ENCODE measurements around the gene SCLT1.
"Not testable (repeated sequence)": the region's sequence is repeated elsewhere in the genome, so short reads cannot be mapped to it uniquely, and the experiment has no call there.

Gene SCLT1

GRCh38 chr4:129069537-129069936, 23.8 kb downstream of the SCLT1 start:
- not testable (repeated sequence) for DNase-seq (ENCODE audit: low spot score)

- DNase-seq (ENCODE audit: low spot score), result no peak
Measured at GRCh38 chr4:129064717-129065116, 28.6 kb downstream of the SCLT1 start.

GRCh38 chr4:129063640-129064039, 29.7 kb downstream of the SCLT1 start:
- no peak for DNase-seq (ENCODE audit: low spot score)

- no peak for DNase-seq (ENCODE audit: low spot score)
Measured at GRCh38 chr4:129062580-129062979, 30.8 kb downstream of the SCLT1 start.

- no peak for DNase-seq (ENCODE audit: low spot score)
Measured at GRCh38 chr4:129059028-129059427, 34.3 kb downstream of the SCLT1 start.

- no peak for DNase-seq (ENCODE audit: low spot score)
Measured at GRCh38 chr4:129046055-129046959, 47.0 kb downstream of the SCLT1 start.

DNA sequence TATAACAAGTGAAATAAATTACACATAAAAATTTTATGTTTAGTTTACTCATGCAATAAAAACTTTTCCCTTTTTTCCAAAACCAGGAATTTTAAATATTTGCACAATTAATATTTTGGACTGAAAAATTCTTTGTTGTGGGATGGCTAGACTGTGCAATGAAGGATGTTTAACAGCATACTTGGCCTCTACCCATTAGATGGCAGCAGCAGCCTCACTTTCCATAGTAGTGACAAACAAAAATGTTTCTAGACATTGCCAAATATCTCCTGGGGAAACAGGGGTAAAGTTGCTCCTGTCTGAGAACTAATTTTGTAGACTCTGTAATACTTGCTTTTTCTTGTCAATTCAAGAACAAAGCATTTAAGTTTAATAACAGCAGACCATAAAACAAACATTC, 49.8 kb downstream of the SCLT1 start:
- DNase-seq (ENCODE audit: low spot score), result no peak

DNA sequence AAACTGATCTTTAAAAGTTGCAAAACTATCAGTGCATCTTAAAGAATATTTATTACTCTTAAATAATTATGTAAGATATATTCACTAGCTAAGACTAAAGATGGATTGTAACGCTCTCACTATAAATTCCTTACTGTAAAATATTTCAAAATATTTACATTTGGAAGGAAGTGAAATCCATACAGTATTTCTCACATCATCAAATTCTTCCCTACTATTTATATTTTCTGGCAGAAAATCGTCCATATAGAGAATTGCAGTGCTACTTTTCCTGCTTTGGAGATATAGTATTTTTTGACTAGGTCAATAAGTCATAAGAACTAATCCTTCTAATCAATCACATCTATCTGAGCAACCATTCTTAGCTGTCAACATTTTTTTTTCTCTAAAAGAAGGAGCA, 52.9 kb downstream of the SCLT1 start:
- no peak for DNase-seq (ENCODE audit: low spot score)

DNA sequence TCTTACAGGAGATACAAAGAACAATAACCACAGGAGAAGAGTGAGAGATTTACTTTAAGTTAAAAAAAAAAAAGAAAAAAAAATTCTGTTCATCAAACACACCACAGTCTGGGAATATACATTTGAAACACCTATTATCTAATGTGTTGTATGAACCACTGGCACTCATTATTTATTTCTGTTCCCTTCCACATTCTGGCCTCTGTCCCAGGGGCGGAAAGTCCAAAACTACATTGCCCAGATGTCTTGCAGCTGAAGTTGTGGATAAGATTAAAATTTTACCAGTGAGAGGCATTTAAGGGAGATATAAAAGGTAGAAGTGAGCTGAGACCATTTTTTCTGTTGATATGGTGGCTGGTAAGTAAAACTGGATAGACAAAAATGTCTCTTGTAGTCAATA, 56.2 kb downstream of the SCLT1 start:
- no peak for DNase-seq (ENCODE audit: low spot score)

GRCh38 chr4:129014566-129015509, 78.5 kb downstream of the SCLT1 start:
- no peak for DNase-seq (ENCODE audit: low spot score)

GRCh38 chr4:129008096-129008495, 85.2 kb downstream of the SCLT1 start:
- DNase-seq (ENCODE audit: low spot score), result no peak

DNA sequence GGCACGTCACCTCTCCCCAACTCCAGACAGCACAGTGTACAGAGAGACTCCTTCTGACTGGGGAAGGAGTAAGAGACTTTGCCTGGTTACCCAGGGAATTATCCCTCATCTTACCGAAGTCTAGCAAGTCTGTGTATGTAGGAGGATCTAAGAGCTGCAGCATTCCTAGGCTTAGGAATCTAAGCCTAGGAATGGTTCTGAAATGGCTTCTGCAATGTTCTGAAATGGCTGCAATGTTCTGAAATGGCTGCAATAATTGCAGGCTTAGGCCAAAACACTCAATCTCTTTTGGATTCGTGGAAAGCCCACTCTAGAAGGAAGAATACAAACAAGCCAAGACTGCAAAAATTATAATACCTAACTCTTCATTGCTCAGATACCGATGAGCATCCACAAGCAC, 106.4 kb downstream of the SCLT1 start:
- DNase-seq (ENCODE audit: low spot score), result no peak

DNA sequence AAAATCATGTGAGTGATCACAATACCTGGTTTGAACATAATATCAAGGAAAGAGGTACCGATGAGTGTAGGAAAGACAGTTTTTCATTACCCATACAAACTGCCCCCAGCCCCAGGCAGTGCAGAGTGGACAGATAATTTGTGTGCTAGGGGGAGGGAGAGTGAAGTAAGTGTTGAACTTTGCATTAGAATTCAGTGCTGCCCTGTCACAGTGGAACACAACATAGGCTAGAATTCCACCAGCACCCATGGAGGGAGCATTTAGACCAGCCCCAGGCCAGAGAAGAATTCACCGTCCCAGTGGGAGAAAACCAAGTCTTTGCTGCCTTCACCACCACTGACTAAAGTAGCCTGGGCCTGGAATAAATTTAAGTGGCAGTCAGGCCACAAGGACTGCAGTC, 107.3 kb downstream of the SCLT1 start:
- no peak for DNase-seq (ENCODE audit: low spot score)

DNA sequence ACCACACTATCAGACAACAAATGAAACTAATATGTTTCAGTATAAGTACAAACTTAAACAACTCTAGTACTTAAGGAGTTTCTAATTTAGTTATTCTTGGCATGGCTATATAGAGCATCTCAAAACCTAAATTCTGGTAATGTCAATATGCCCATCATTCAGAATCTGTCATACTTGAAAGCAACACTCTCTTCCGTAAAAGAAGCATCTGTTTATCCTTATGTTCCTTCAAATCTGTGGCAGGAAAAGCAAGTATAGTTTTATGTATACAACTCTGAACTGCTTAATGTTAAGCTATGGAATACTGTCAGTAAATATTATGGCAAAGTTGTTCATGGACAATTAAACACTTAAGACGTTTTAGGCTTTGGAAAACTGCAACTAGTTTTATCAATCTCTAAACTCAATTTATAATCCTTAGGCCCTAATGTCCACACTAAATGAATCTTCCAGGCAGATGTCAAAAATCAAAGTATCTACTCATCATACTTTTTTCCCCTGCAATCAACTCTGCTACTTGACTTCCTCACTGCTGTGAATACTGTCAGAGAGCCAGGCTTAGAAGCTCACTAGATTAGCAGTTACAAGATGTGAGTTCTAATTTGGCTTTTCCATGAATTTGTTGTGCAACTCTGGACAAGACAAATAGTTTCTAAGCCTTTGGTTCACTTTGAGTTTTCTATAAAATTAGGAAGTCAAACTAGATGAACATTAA, 109.4 kb downstream of the SCLT1 start:
- no peak for DNase-seq (ENCODE audit: low spot score)

DNA sequence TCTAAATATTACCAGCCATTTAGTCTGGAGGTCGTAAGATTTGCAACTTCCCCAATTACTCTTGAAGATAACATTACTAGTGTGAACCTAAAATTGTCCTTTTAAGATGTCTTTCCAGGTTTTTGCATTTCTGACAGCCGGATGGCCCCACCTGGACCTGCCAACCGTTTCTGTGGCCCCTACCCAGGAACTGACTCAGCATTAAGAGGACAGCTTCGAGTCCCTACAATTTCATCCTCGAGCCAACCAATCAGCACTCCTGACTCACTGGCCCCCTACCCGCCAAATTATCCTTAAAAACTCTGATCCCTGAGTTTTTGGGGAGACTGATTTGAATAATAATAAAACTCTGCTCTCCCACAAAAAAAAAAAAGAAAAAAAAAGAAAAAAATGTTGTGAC, 112.0 kb downstream of the SCLT1 start:
- no peak for DNase-seq (ENCODE audit: low spot score)

- DNase-seq (ENCODE audit: low spot score), result no peak
Measured at GRCh38 chr4:128980816-128981326, 112.5 kb downstream of the SCLT1 start.

GRCh38 chr4:128979934-128980333, 113.4 kb downstream of the SCLT1 start:
- no peak for DNase-seq (ENCODE audit: low spot score)

GRCh38 chr4:128978985-128979384, 114.4 kb downstream of the SCLT1 start:
- no peak for DNase-seq (ENCODE audit: low spot score)

GRCh38 chr4:128974136-128974581, 119.2 kb downstream of the SCLT1 start:
- no peak for DNase-seq (ENCODE audit: low spot score)

DNA sequence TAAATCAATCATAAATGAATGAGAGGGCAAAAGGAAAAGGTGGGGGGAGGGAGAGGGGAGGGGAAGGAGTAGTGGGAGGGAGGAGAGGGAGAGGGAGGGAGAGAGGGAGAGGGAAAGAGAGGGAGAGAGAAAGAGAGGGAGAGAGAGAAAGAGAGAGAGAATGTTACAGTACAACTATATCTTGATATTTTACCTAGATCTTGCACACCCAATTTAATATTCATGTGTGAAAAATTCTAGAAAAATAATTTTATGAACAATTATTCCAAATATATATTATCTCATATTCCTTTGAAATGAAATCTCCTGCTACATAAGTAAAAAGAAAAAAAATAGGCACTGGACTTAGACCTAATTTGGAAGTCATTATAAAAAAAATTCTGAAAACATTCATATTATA, 120.0 kb downstream of the SCLT1 start:
- no peak for DNase-seq (ENCODE audit: low spot score)

- no peak for DNase-seq (ENCODE audit: low spot score)
Measured at GRCh38 chr4:128961405-128961804, 131.9 kb downstream of the SCLT1 start.

GRCh38 chr4:128958194-128958593, 135.1 kb downstream of the SCLT1 start:
- no peak for DNase-seq (ENCODE audit: low spot score)
